Neural cell (in vitro differentiated cells): Measurements from ENCODE around the gene B4GALNT4.

Experiments used
- CTCF ChIP-seq: fragments of 450-650 bp; IDR thresholded peaks from 2 replicates; pipeline ENCODE4 v1.5.1; 2014; ENCODE audit warnings: antibody characterized with exemption, mild to moderate bottlenecking, moderate library complexity; ENCODE audit not compliant: poor library complexity, severe bottlenecking
- EP300 ChIP-seq: fragments of 450-650 bp; conservative IDR thresholded peaks from 2 replicates; pipeline ENCODE4 v1.6.1; 2014; ENCODE audit warnings: antibody characterized with exemption, mild to moderate bottlenecking, moderate library complexity; ENCODE audit not compliant: poor library complexity, severe bottlenecking
- EZH2 ChIP-seq: fragments of 200-600, 300-800 bp; shearing (Covaris generic), sonication (generic); IDR thresholded peaks from 2 replicates; pipeline ENCODE4 v1.6.1; 2014; ENCODE audit warnings: antibody characterized with exemption, low read length, borderline replicate concordance, mild to moderate bottlenecking; ENCODE audit not compliant: insufficient read depth, poor library complexity, severe bottlenecking
- MXI1 ChIP-seq: fragments of 450-650 bp; conservative IDR thresholded peaks from 2 replicates; pipeline ENCODE4 v1.6.1; 2014; ENCODE audit warnings: antibody characterized with exemption, mild to moderate bottlenecking; ENCODE audit not compliant: poor library complexity, severe bottlenecking
- POLR2AphosphoS5 ChIP-seq: IDR thresholded peaks from 2 replicates; pipeline ENCODE4 v1.6.1; 2012
- REST ChIP-seq: IDR thresholded peaks from 2 replicates; pipeline ENCODE4 v1.6.1; 2012; ENCODE audit warnings: borderline replicate concordance
- SMC3 ChIP-seq: fragments of 450-650 bp; conservative IDR thresholded peaks from 2 replicates; pipeline ENCODE4 v1.6.1; 2014; ENCODE audit warnings: antibody characterized with exemption, mild to moderate bottlenecking, moderate library complexity; ENCODE audit not compliant: poor library complexity
- TAF1 ChIP-seq: IDR thresholded peaks from 2 replicates; pipeline ENCODE4 v1.6.1; 2012; ENCODE audit warnings: low read depth

GRCh38 chr11:396511-396947 lies 27.2 kb downstream of the B4GALNT4 start:
- no peak for TF ChIP-seq TAF1
- no peak for TF ChIP-seq EZH2
- no peak for TF ChIP-seq CTCF
- no peak for TF ChIP-seq EP300
- no peak for TF ChIP-seq POLR2AphosphoS5
- no peak for TF ChIP-seq MXI1
- TF ChIP-seq SMC3 = no peak
- TF ChIP-seq REST = no peak
